Upper lobe of left lung (tissue), 6 donors: Measurements from ENCODE around the gene HTRA3. TPM values are rescaled to one million over a fixed set of nuclear protein-coding genes. Genes with fewer than 3 reads are reported as not detected.

Experiments used
- ATAC-seq, 2 donors: fragments of 200-7000 bp; cut with Tn5 transposase; one replicate each; pipeline ENCODE4 v1.9.1; 2022; ENCODE audit warnings: mild to moderate bottlenecking in 2 of 2, moderate library complexity in 2 of 2; ENCODE audit not compliant: low FRiP score in 2 of 2
- DNase-seq, 2 donors: peaks; one replicate each; pipeline ENCODE4 v3.0.0-alpha.2; 2019 to 2020
- H3K27ac ChIP-seq, 4 donors: fragments of 200-600 bp; sonication (generic); one replicate each; pipeline ENCODE4 v1.5.1; 2016 to 2019
- H3K27me3 ChIP-seq, 4 donors: fragments of 200-600 bp; sonication (generic); one replicate each; pipeline ENCODE4 v1.5.1; 2017 to 2019
- H3K36me3 ChIP-seq, 4 donors: fragments of 200-600 bp; sonication (generic); one replicate each; pipeline ENCODE4 v1.5.1; 2016 to 2019
- H3K4me1 ChIP-seq, 4 donors: fragments of 200-600 bp; sonication (generic); one replicate each; pipeline ENCODE4 v1.5.1; 2018 to 2019
- H3K4me3 ChIP-seq, 4 donors: fragments of 200-600 bp; sonication (generic); one replicate each; pipeline ENCODE4 v1.5.1; 2017 to 2019; ENCODE audit warnings: mild to moderate bottlenecking in 2 of 4, moderate library complexity in 1 of 4
- H3K9me3 ChIP-seq, 4 donors: fragments of 200-600 bp; sonication (generic); one replicate each; pipeline ENCODE4 v1.5.1; 2018 to 2019
- CTCF ChIP-seq, 6 experiments: fragments of 450-650 bp in 4 of 6; fragments of 200-600 bp in 2 of 6; sonication (generic) in 2 of 6; IDR thresholded peaks; one replicate each; pipeline ENCODE4 v1.5.1; 2016 to 2019; ENCODE audit warnings: antibody characterized with exemption in 6 of 6
- EP300 ChIP-seq, 4 donors: sonication (generic); formaldehyde crosslinking; IDR thresholded peaks; one replicate each; pipeline ENCODE4 v1.5.1; 2017; ENCODE audit warnings: antibody characterized with exemption in 4 of 4, control low read depth in 2 of 4
- POLR2A ChIP-seq, 4 donors: fragments of 450-650 bp; IDR thresholded peaks; one replicate each; pipeline ENCODE4 v1.5.1; 2016 to 2017; ENCODE audit warnings: antibody characterized with exemption in 4 of 4, mild to moderate bottlenecking in 2 of 4
- POLR2AphosphoS5 ChIP-seq, 2 donors: sonication (generic); formaldehyde crosslinking; IDR thresholded peaks; one replicate each; pipeline ENCODE4 v1.5.1; 2017; ENCODE audit warnings: antibody characterized with exemption in 2 of 2
- WGBS, 2 donors: methylation state at CpG; one replicate each; pipeline ENCODE4 v1.1.5; 2017 to 2018; 5-methylcytosine and 5-hydroxymethylcytosine counted together
- total RNA-seq, 6 donors: library from RNA; depleted of rRNA in 4 of 6; stranded (reverse); fragments of >200 nt in 4 of 6; gene quantifications; one replicate each; pipeline versions ENCODE4 v1.1.0 to v1.2.1, GENCODE V29; 2016 to 2021
- donor health status: DM: no; HTN: no; CAD: no; lungs with moderate emphysema.
- donor health status: DM: no; HTN: yes; CAD: no; lungs with severe emphysema.

HTRA3 gene
- total RNA-seq, 6 donors from 2014 or later, result 5.2 to 51.1 (median 19.7) TPM

- Histone ChIP-seq H3K27me3 (no peaks in the 10 kb centered on the region), H3K27ac (no peak overlapping the region), H3K36me3 (no peaks in the 10 kb centered on the region), H3K4me1 (no peaks in the 10 kb centered on the region), H3K9me3 (no peaks in the 10 kb centered on the region), H3K4me3 (no peak overlapping the region)
- TF ChIP-seq POLR2AphosphoS5 (IDR thresholded peaks at IDR 0.05) (no peak), EP300 (IDR thresholded peaks at IDR 0.05) (no peak), CTCF (IDR thresholded peaks at IDR 0.05) (no peak), POLR2A (IDR thresholded peaks at IDR 0.05) (no peak)
- WGBS, 2 donors, result 86 to 90% methylated on average over 13 to 16 of the region's 16 CpGs
- ATAC-seq (no peak), DNase-seq (peak in 1 of 2 donors; percentile 56)
These were observed 73.2 kb downstream of the HTRA3 start for GRCh38 chr4:8342651-8343261.

GRCh38 chr4:8343262-8343966 lies 73.9 kb downstream of the HTRA3 start:
- no peaks in the 10 kb centered on the region for H3K9me3 ChIP-seq
- no peaks in the 10 kb centered on the region for H3K36me3 ChIP-seq
- peak in 1 of 2 donors; percentile 81 for DNase-seq
- H3K4me1 ChIP-seq, result no peaks in the 10 kb centered on the region
- no peak overlapping the region for H3K4me3 ChIP-seq
- WGBS, 2 donors, result 77 to 85% methylated on average over 11 to 24 of the region's 28 CpGs
- no peak overlapping the region for H3K27ac ChIP-seq
- H3K27me3 ChIP-seq, result no peaks in the 10 kb centered on the region
- TF ChIP-seq POLR2AphosphoS5 (IDR thresholded peaks at IDR 0.05) (no peak), CTCF (IDR thresholded peaks at IDR 0.05) (no peak), EP300 (IDR thresholded peaks at IDR 0.05) (no peak), POLR2A (IDR thresholded peaks at IDR 0.05) (no peak)
- ATAC-seq, result peak in 1 of 2 donors; percentile 38

GRCh38 chr4:8343967-8344331 lies 74.4 kb downstream of the HTRA3 start:
- Histone ChIP-seq H3K36me3 (no peaks in the 10 kb centered on the region), H3K27ac (no peak overlapping the region), H3K4me3 (no peak overlapping the region), H3K9me3 (no peaks in the 10 kb centered on the region), H3K4me1 (no peaks in the 10 kb centered on the region), H3K27me3 (no peaks in the 10 kb centered on the region)
- TF ChIP-seq EP300 (IDR thresholded peaks at IDR 0.05) (no peak), POLR2AphosphoS5 (IDR thresholded peaks at IDR 0.05) (no peak), CTCF (IDR thresholded peaks at IDR 0.05) (no peak), POLR2A (IDR thresholded peaks at IDR 0.05) (no peak)
- ATAC-seq (no peak), DNase-seq (no peak)
- 92 to 95% methylated on average over 4 to 11 of the region's 11 CpGs for WGBS, 2 donors

GRCh38 chr4:8344377-8344776 lies 74.8 kb downstream of the HTRA3 start:
- WGBS, 2 donors, result 73 to 78% methylated on average over 14 of the region's 14 CpGs

More at GRCh38 chr4:8344377-8344776, 74.8 kb downstream of the HTRA3 start:
- Histone ChIP-seq H3K36me3 (no peaks in the 10 kb centered on the region), H3K4me1 (no peaks in the 10 kb centered on the region), H3K9me3 (no peaks in the 10 kb centered on the region), H3K27me3 (no peaks in the 10 kb centered on the region), H3K27ac (no peak overlapping the region), H3K4me3 (no peak overlapping the region)
- DNase-seq, result no peak
- no peak for ATAC-seq
- no peak for TF ChIP-seq EP300 (IDR thresholded peaks at IDR 0.05)
- TF ChIP-seq POLR2A (IDR thresholded peaks at IDR 0.05), result no peak
- TF ChIP-seq POLR2AphosphoS5 (IDR thresholded peaks at IDR 0.05), result no peak
- TF ChIP-seq CTCF (IDR thresholded peaks at IDR 0.05), result no peak
